ENCODE data around the gene SBF1. TPM values are rescaled to one million over a fixed set of nuclear protein-coding genes. Genes with fewer than 3 reads are reported as not detected.

SBF1 gene
- total RNA-seq, 1 donor from 2014 or later = 105 TPM

DNA sequence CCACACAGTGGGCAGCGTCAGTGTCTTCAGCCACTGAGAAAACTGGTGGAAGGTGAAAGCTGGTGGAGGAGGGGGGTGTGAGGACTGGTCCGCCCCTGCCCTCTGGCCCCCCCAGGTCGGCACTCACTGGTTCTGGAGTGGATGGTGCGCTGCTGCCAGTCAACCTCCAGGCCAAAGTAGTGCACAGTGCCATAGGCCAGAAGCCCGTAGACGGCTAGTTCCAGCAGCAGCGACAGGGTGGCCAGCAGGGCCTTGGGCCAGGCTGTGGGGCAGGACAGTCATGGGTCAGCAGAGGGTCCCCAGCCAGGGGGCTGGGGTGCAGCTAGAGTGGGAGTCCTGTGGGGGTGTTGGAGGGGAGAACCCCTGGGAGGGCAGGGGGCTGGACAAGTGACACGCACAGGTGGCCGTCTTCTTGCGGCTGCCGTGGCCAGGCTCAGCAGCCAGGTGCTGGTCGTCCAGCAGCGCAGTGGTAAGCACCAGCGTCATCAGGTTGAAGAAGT is 30.5 kb upstream of the SBF1 start:
- Mint-ChIP-seq H3K27me3 (ENCODE audit: low read depth) (no peaks in the 10 kb centered on the region), H3K27ac (no peak overlapping the region), H3K4me1 (peaks cover 17% of the 10 kb centered on the region), H3K4me3 (peak overlapping the region; percentile 42), H3K36me3 (no peaks in the 10 kb centered on the region), H3K9me3 (no peaks in the 10 kb centered on the region)
- DNase-seq (ENCODE audit: low spot score in 2 of 2, unreplicated experiment in 2 of 2) = no peak
- TF ChIP-seq, protein P1, sequence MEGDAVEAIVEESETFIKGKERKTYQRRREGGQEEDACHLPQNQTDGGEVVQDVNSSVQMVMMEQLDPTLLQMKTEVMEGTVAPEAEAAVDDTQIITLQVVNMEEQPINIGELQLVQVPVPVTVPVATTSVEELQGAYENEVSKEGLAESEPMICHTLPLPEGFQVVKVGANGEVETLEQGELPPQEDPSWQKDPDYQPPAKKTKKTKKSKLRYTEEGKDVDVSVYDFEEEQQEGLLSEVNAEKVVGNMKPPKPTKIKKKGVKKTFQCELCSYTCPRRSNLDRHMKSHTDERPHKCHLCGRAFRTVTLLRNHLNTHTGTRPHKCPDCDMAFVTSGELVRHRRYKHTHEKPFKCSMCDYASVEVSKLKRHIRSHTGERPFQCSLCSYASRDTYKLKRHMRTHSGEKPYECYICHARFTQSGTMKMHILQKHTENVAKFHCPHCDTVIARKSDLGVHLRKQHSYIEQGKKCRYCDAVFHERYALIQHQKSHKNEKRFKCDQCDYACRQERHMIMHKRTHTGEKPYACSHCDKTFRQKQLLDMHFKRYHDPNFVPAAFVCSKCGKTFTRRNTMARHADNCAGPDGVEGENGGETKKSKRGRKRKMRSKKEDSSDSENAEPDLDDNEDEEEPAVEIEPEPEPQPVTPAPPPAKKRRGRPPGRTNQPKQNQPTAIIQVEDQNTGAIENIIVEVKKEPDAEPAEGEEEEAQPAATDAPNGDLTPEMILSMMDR (IDR thresholded peaks at IDR 0.05; ENCODE audit: unreplicated experiment) = no peak

DNA sequence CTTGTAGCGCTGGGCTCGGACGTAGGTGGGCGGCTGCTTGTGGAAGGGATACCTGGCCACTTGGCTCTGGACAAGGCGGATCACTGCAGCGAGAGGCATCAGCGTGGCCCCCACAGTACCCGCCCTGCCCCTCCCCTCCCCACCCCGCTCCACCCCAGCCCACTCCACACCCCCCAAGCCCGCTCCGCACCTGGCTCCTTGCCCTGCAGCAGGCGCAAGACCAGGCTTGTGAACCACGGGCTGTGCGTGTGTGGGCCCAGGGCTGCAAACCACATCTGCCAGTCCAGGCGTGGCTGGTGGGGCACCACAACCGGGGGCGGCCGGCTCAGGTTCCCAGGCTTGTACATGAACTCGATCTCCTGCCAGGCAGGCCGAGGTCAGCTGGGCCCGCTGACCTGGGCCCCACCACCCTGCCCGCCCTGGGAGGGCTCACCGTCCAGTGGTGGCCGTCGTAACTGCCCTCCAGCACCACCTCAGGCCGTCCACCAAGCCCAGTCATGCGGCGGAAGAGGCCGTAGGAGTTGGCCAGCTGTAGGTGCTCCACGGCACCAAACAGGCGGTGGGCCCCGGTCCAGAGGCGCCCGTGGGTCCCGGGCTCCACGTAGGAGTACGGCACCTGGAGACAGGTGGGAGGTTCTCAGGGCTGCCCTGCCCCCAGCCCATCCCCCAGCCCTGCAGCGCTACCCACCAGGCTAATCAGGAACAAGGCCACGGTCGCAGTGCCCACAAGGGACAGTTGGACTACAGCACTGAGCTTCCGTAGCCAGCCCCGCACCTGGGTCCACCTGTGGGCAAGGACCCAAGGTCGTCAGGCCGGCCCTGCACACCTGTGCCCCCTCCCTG is 29.8 kb upstream of the SBF1 start:
- Mint-ChIP-seq H3K4me3 (no peak overlapping the region), H3K27ac (no peak overlapping the region), H3K27me3 (ENCODE audit: low read depth) (no peaks in the 10 kb centered on the region), H3K4me1 (peaks cover 16% of the 10 kb centered on the region), H3K9me3 (no peaks in the 10 kb centered on the region), H3K36me3 (no peaks in the 10 kb centered on the region)
- TF ChIP-seq, protein P1 (IDR thresholded peaks at IDR 0.05; ENCODE audit: unreplicated experiment) = no peak
- DNase-seq (ENCODE audit: low spot score in 2 of 2, unreplicated experiment in 2 of 2) = no peak

DNA sequence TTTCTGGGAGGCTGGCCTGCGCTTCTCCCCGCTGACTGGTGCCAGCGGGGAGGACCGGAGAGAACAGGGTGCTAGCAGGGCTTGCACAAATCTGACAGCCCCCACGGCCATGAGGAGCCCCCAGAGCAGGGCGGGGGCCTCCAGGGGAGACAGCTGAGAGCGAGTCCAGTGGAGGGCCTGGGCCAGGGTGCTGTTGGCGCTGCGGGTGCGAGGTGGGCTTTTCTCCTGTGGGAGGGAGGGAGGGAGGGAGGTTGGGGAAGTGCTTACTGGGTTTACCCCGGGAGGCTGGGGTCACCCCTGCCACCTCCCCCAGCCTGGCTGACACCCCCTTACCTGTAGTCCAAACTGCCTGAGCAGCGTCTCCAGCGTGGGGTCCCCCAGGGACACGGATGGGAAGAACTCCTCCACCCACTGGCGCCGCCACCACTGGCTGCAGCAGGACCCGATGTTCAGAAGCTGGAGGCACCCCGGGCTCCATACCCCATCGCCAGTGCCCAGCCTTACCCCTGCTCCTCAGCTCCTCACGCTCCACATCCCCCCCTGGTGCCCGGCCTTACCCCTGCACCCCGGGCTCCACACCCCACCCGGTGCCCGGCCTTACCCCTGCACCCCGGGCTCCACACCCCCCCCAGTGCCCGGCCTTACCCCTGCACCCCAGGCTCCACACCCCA is 28.8 kb upstream of the SBF1 start:
- Mint-ChIP-seq H3K4me3 (no peak overlapping the region), H3K9me3 (no peaks in the 10 kb centered on the region), H3K36me3 (no peaks in the 10 kb centered on the region), H3K27ac (no peak overlapping the region), H3K4me1 (peaks cover 8% of the 10 kb centered on the region), H3K27me3 (ENCODE audit: low read depth) (no peaks in the 10 kb centered on the region)
- no peak for DNase-seq (ENCODE audit: low spot score in 2 of 2, unreplicated experiment in 2 of 2)
- TF ChIP-seq, protein P1 (IDR thresholded peaks at IDR 0.05; ENCODE audit: unreplicated experiment) = no peak

DNA sequence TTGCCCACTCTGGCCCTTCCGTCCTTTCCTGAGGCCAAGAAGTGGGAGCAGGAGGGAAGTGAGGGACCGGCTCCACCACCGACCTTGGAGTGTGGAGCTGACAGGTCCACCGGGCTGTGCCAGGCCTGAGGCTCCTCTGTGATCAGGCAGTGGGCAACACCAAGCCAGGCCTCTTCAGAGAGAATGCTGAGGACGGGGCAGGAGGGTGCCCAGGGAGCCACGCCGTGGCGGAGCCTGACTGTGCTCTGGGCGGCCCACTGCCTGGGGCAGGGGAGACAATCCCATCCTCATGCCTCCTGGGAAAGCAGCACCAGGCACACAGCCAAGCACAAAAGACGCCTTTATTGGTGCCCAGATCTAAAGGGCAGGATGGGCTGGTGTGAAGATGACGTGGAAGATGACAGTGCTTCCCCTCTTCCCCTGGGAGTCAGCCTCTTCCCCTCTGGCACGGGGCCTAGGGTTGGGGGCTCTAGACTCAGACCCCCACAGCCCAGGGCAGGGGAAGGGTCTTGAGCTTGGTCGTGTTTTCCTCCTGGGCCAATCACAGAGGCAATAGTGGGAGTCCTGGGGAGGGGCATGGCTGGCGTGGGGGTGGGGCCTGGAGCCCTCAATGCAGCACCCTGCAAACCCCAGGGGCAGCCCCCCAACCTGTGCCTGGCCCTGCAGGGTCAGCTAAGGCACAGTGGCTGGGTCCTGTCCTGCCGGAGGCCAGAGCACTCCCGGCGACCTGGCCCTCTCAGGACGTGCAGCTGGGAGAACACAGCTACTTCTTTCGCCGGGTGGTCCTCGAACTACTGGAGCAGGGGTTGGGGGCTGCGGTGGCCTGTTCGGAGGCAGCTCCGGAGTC is 28.0 kb upstream of the SBF1 start:
- H3K36me3 Mint-ChIP-seq = no peaks in the 10 kb centered on the region

DNA sequence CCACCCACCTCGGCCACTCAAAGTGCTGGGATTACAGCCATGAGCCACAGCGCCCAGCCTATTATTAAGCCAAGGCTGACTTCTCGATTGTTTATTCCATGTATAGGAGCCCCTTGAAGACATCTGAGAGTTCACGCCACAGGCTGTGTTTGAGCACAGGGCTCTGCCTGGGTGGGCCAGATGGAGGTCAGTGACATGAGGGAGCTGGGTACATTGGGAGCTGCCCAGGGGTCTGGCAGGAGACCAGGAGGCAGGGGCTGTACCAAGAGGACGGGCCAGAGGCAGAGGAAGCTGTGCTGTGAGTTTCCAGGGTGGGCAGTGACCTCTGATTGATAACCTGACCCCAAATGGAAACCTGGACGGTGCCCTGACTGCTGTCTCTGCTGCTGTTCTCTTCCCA is 27.3 kb upstream of the SBF1 start:
- no peaks in the 10 kb centered on the region for H3K27me3 Mint-ChIP-seq (ENCODE audit: low read depth)
- no peaks in the 10 kb centered on the region for H3K9me3 Mint-ChIP-seq
- H3K4me1 Mint-ChIP-seq = peaks cover 3% of the 10 kb centered on the region
- DNase-seq (ENCODE audit: low spot score in 2 of 2, unreplicated experiment in 2 of 2) = no peak
- no peaks in the 10 kb centered on the region for H3K36me3 Mint-ChIP-seq
- no peak overlapping the region for H3K4me3 Mint-ChIP-seq
- H3K27ac Mint-ChIP-seq = no peak overlapping the region
- TF ChIP-seq, protein P1 (IDR thresholded peaks at IDR 0.05; ENCODE audit: unreplicated experiment) = no peak

More for the DNA sequence above, 28.0 kb upstream of the SBF1 start:
- Mint-ChIP-seq H3K9me3 (no peaks in the 10 kb centered on the region), H3K27ac (no peak overlapping the region), H3K4me3 (no peak overlapping the region), H3K27me3 (ENCODE audit: low read depth) (no peaks in the 10 kb centered on the region), H3K4me1 (peaks cover 6% of the 10 kb centered on the region)
- no peak for DNase-seq (ENCODE audit: low spot score in 2 of 2, unreplicated experiment in 2 of 2)
- TF ChIP-seq, protein P1 (IDR thresholded peaks at IDR 0.05; ENCODE audit: unreplicated experiment) = no peak

Measured in mesothelial cell of epicardium (in vitro differentiated cells).